22Rv1 (cell line): ENCODE data around the gene SLC13A5.

Source experiments
- CTCF ChIP-seq: fragments of 450-650 bp; IDR thresholded peaks from 2 replicates; pipeline ENCODE4 v1.5.1; 2017; ENCODE audit warnings: mild to moderate bottlenecking
- ZFX ChIP-seq: fragments of 450-650 bp; IDR thresholded peaks from 2 replicates; pipeline ENCODE4 v1.6.1; 2017; ENCODE audit warnings: antibody characterized with exemption, borderline replicate concordance

GRCh38 chr17:6710317-6710716 lies 2.9 kb downstream of the SLC13A5 start:
- TF ChIP-seq CTCF, result peak; percentile 29; the same call in 1 of the 2 replicates
- no peak for TF ChIP-seq ZFX
